ENCODE data around the gene PABPC1L.

- TF ChIP-seq CTCF (IDR thresholded peaks at IDR 0.05) (no peak), POLR2A (IDR thresholded peaks at IDR 0.05) (no peak)
These were observed 22.1 kb downstream of the PABPC1L start for GRCh38 chr20:44931911-44932310.
